ENCODE data around the gene ABHD18. TPM values are rescaled to one million over a fixed set of nuclear protein-coding genes. Genes with fewer than 3 reads are reported as not detected.
A peak's percentile ranks its signal among the peaks of the same experiment; 100 is the strongest.
"Not testable (repeated sequence)": the region's sequence is repeated elsewhere in the genome, so short reads cannot be mapped to it uniquely, and the experiment has no call there.

The ABHD18 gene
- total RNA-seq, 4 donors from 2014 or later = 13.7 to 22.3 (median 16.0) TPM

- Histone ChIP-seq H3K27me3 (no peaks in the 10 kb centered on the region), H3K4me1 (no peaks in the 10 kb centered on the region), H3K9me3 (no peaks in the 10 kb centered on the region), H3K27ac (no peak overlapping the region), H3K4me3 (no peak overlapping the region), H3K36me3 (peaks cover 0 to 44% (median 6%) of the 10 kb centered on the region in 4 donors)
- 77 to 89% methylated on average over 3 of the region's 3 CpGs for WGBS, 2 donors (ENCODE audit: low coverage in 1 of 2)
- TF ChIP-seq CTCF (IDR thresholded peaks at IDR 0.05) (no peak), POLR2A (IDR thresholded peaks at IDR 0.05) (no peak), EP300 (IDR thresholded peaks at IDR 0.05; ENCODE audit: low read depth) (no peak), POLR2AphosphoS5 (IDR thresholded peaks at IDR 0.05) (no peak)
- in situ Hi-C loops (cut with MboI; ENCODE audit: low pct_ligation_motif_present in 1 of 4, low pct_unique_long_range_greater_than_20kb in 1 of 4, low sequenced_read_pairs in 3 of 4) (no loop called here), intact Hi-C loops (cut with DNase I; ENCODE audit: low total_unique reads) (no loop called here)
- DNase-seq = no peak
These were observed 66.7 kb downstream of the ABHD18 start for GRCh38 chr4:128031756-128032384.

- WGBS, 2 donors (ENCODE audit: low coverage in 1 of 2) = 86 to 100% methylated on average over 1 of the region's 1 CpG
- TF ChIP-seq POLR2AphosphoS5 (IDR thresholded peaks at IDR 0.05) (no peak), POLR2A (IDR thresholded peaks at IDR 0.05) (no peak), EP300 (IDR thresholded peaks at IDR 0.05; ENCODE audit: low read depth) (no peak), CTCF (IDR thresholded peaks at IDR 0.05) (no peak)
- Histone ChIP-seq H3K27ac (no peak overlapping the region), H3K27me3 (no peaks in the 10 kb centered on the region), H3K9me3 (no peaks in the 10 kb centered on the region), H3K4me1 (no peaks in the 10 kb centered on the region), H3K36me3 (no peaks in the 10 kb centered on the region), H3K4me3 (no peak overlapping the region)
- no peak for DNase-seq
- intact Hi-C loops (cut with DNase I; ENCODE audit: low total_unique reads) (no loop called here), in situ Hi-C loops (cut with MboI; ENCODE audit: low pct_ligation_motif_present in 1 of 4, low pct_unique_long_range_greater_than_20kb in 1 of 4, low sequenced_read_pairs in 3 of 4) (no loop called here)
These were observed 74.4 kb downstream of the ABHD18 start for GRCh38 chr4:128039568-128039967.

DNA sequence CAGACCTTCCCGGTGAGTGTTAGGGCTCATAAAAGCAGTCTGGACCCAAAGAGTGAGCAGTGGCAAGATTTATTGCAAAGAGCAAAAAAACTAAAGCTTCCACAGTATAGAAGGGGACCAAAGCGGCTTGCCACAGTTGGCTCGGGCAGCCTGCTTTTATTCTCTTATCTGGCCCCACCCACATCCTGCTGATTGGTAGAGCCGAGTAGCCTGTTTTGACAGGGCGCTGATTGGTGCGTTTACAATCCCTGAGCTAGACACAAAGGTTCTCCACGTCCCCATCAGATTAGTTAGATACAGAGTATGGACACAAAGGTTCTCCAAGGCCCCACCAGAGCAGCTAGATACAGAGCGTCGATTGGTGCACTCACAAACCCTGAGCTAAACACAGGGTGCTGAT, 81.8 kb downstream of the ABHD18 start:
- H3K27ac ChIP-seq; H3K36me3 ChIP-seq; in situ Hi-C loops (cut with MboI; ENCODE audit: low pct_ligation_motif_present in 1 of 4, low pct_unique_long_range_greater_than_20kb in 1 of 4, low sequenced_read_pairs in 3 of 4); H3K4me1 ChIP-seq; intact Hi-C loops (cut with DNase I; ENCODE audit: low total_unique reads); H3K9me3 ChIP-seq; DNase-seq; H3K4me3 ChIP-seq; H3K27me3 ChIP-seq: not testable (repeated sequence)
- WGBS, 2 donors (ENCODE audit: low coverage in 1 of 2) = 87 to 100% methylated on average over 1 to 9 of the region's 9 CpGs

- H3K27me3 ChIP-seq; H3K36me3 ChIP-seq; H3K4me1 ChIP-seq; DNase-seq; H3K4me3 ChIP-seq; intact Hi-C loops (cut with DNase I; ENCODE audit: low total_unique reads); H3K9me3 ChIP-seq; in situ Hi-C loops (cut with MboI; ENCODE audit: low pct_ligation_motif_present in 1 of 4, low pct_unique_long_range_greater_than_20kb in 1 of 4, low sequenced_read_pairs in 3 of 4); H3K27ac ChIP-seq: not testable (repeated sequence)
- WGBS, 2 donors (ENCODE audit: low coverage in 1 of 2) = 99% methylated on average over 27 of the region's 34 CpGs; no CpG with 5 or more reads in 1 of the 2 donors
These were observed 82.3 kb downstream of the ABHD18 start for GRCh38 chr4:128047514-128047913.

DNA sequence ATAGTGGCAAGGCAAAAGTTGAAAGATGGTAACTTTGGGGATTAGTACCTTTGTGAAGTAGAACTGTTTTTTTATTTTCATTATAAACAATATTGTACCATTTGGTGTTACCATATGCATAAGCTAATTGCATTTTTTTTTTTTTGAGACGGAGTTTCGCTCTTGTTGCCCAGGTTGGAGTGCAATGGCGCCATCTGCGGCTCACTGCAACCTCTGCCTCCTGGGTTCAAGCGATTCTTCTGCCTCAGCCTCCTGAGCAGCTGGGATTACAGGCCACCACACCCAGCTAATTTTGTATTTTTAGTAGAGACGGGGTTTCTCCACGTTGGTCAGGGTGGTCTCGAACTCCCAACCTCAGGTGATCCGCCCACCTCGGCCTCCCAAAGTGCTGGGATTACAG, 86.0 kb downstream of the ABHD18 start:
- H3K4me1 ChIP-seq; H3K36me3 ChIP-seq; in situ Hi-C loops (cut with MboI; ENCODE audit: low pct_ligation_motif_present in 1 of 4, low pct_unique_long_range_greater_than_20kb in 1 of 4, low sequenced_read_pairs in 3 of 4); H3K9me3 ChIP-seq; H3K27ac ChIP-seq; H3K4me3 ChIP-seq; H3K27me3 ChIP-seq; intact Hi-C loops (cut with DNase I; ENCODE audit: low total_unique reads): not testable (repeated sequence)
- DNase-seq = peak; percentile 25
- TF ChIP-seq CTCF (IDR thresholded peaks at IDR 0.05) = peak in 2 of 5 experiments; percentile 16 to 18
- 77 to 86% methylated on average over 5 to 10 of the region's 10 CpGs for WGBS, 2 donors (ENCODE audit: low coverage in 1 of 2)

DNA sequence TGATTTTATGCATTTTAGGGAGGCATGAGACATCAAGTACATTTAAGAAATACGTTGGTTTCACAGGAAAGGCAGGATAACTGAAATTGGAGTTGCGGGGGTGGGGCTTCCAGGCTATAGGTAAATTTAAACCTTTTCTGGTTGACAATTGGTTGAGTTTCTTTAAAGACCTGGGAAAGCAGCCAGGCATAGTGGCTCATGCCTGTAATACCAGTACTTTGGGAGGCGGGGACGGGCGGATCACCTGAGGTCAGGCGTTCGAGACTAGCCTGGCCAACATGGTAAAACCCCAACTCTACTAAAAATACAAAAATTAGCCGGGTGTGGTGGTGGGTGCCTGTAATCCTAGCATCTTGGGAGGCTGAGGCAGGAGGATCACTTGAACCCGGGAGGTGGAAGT, 89.7 kb downstream of the ABHD18 start:
- H3K27me3 ChIP-seq; H3K27ac ChIP-seq; H3K9me3 ChIP-seq; H3K4me1 ChIP-seq; in situ Hi-C loops (cut with MboI; ENCODE audit: low pct_ligation_motif_present in 1 of 4, low pct_unique_long_range_greater_than_20kb in 1 of 4, low sequenced_read_pairs in 3 of 4); intact Hi-C loops (cut with DNase I; ENCODE audit: low total_unique reads); H3K36me3 ChIP-seq; DNase-seq; H3K4me3 ChIP-seq: not testable (repeated sequence)
- WGBS, 2 donors (ENCODE audit: low coverage in 1 of 2) = 80 to 85% methylated on average over 1 to 9 of the region's 9 CpGs

GRCh38 chr4:128055441-128056206, 90.4 kb downstream of the ABHD18 start:
- H3K4me1 ChIP-seq; H3K9me3 ChIP-seq; in situ Hi-C loops (cut with MboI; ENCODE audit: low pct_ligation_motif_present in 1 of 4, low pct_unique_long_range_greater_than_20kb in 1 of 4, low sequenced_read_pairs in 3 of 4); H3K36me3 ChIP-seq; H3K4me3 ChIP-seq; intact Hi-C loops (cut with DNase I; ENCODE audit: low total_unique reads); DNase-seq; H3K27me3 ChIP-seq; H3K27ac ChIP-seq: not testable (repeated sequence)
- 95 to 97% methylated on average over 3 to 10 of the region's 10 CpGs for WGBS, 2 donors (ENCODE audit: low coverage in 1 of 2)
